Ascending aorta (tissue), 2 donors: ENCODE data around the gene HEPN1. TPM values are rescaled to one million over a fixed set of nuclear protein-coding genes. Genes with fewer than 3 reads are reported as not detected.

Experiments used
- DNase-seq, 2 donors: peaks; one replicate each; pipeline ENCODE4 v3.0.0-alpha.2; 2019; ENCODE audit warnings: low spot score in 2 of 2
- H3K27ac ChIP-seq, 2 donors: fragments of 200-600 bp; sonication (generic); one replicate each; pipeline ENCODE4 v1.5.1; 2016 to 2017; ENCODE audit warnings: mild to moderate bottlenecking in 1 of 2
- H3K27me3 ChIP-seq: fragments of 200-600 bp; sonication (generic); one replicate; pipeline ENCODE4 v1.5.1; 2017
- H3K36me3 ChIP-seq, 2 donors: fragments of 200-600 bp; sonication (generic); one replicate each; pipeline ENCODE4 v1.5.1; 2016
- H3K4me1 ChIP-seq, 2 donors: fragments of 200-600 bp; sonication (generic); one replicate each; pipeline ENCODE4 v1.5.1; 2016 to 2017; ENCODE audit warnings: mild to moderate bottlenecking in 1 of 2
- H3K4me3 ChIP-seq, 2 donors: fragments of 200-600 bp; sonication (generic); one replicate each; pipeline ENCODE4 v1.5.1; 2016 to 2017; ENCODE audit warnings: mild to moderate bottlenecking in 1 of 2
- H3K9me3 ChIP-seq, 2 donors: fragments of 200-600 bp; sonication (generic); one replicate each; pipeline ENCODE4 v1.5.1; 2016
- intact Hi-C: fragments of 100-400 bp; cut with DNase I; formaldehyde crosslinking; loops from one replicate; pipeline ENCODE4 v1.15.1; 2023
- total RNA-seq: library from RNA; depleted of rRNA; stranded (reverse); fragments of >200 nt; gene quantifications from one replicate; pipeline ENCODE4 v1.1.0, GENCODE V29; 2016
- TF ChIP-seq, protein P1 (sequence below), 3 experiments: fragments of 200-600 bp in 2 of 3; fragments of 450-650 bp in 1 of 3; sonication (generic) in 2 of 3; IDR thresholded peaks; one replicate each; pipeline ENCODE4 v1.5.1; 2016 to 2019; ENCODE audit warnings: antibody characterized with exemption in 3 of 3, mild to moderate bottlenecking in 1 of 3, moderate library complexity in 1 of 3

The HEPN1 gene
- total RNA-seq, 1 donor from 2014 or later = not detected

DNA sequence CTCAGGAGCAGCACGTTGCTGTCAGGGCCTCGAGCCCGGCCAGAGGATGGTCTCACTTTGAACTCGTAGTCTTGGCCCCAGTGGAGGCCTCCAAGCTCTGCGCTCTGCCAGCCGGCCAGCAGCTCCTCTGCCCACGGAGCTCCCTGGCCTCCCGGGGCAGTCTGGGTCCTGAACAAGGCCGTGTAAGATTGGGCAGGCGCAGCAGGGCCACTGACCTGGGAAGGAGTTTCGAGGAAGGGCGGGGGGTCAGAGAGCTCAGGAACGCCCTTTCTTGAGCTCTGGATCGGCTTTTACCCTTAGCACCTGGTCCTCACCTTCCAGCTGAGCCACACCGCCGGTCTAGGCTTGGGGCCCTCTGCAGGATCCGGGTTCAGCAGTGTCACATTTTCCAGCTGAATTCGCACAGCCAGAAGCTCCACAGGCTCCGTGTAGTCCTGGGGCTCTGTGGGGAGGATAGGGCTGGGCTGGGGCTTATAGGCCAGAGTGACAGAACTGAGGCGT is 23.5 kb upstream of the HEPN1 start:
- Histone ChIP-seq H3K27ac (peak overlapping the region in 1 of 2 donors; percentile 50), H3K36me3 (no peaks in the 10 kb centered on the region), H3K27me3 (no peaks in the 10 kb centered on the region), H3K4me3 (no peak overlapping the region), H3K9me3 (no peaks in the 10 kb centered on the region), H3K4me1 (no peaks in the 10 kb centered on the region)
- DNase-seq = no peak
- TF ChIP-seq, protein P1, sequence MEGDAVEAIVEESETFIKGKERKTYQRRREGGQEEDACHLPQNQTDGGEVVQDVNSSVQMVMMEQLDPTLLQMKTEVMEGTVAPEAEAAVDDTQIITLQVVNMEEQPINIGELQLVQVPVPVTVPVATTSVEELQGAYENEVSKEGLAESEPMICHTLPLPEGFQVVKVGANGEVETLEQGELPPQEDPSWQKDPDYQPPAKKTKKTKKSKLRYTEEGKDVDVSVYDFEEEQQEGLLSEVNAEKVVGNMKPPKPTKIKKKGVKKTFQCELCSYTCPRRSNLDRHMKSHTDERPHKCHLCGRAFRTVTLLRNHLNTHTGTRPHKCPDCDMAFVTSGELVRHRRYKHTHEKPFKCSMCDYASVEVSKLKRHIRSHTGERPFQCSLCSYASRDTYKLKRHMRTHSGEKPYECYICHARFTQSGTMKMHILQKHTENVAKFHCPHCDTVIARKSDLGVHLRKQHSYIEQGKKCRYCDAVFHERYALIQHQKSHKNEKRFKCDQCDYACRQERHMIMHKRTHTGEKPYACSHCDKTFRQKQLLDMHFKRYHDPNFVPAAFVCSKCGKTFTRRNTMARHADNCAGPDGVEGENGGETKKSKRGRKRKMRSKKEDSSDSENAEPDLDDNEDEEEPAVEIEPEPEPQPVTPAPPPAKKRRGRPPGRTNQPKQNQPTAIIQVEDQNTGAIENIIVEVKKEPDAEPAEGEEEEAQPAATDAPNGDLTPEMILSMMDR (IDR thresholded peaks at IDR 0.05) = no peak
- intact Hi-C loops = no loop called here

DNA sequence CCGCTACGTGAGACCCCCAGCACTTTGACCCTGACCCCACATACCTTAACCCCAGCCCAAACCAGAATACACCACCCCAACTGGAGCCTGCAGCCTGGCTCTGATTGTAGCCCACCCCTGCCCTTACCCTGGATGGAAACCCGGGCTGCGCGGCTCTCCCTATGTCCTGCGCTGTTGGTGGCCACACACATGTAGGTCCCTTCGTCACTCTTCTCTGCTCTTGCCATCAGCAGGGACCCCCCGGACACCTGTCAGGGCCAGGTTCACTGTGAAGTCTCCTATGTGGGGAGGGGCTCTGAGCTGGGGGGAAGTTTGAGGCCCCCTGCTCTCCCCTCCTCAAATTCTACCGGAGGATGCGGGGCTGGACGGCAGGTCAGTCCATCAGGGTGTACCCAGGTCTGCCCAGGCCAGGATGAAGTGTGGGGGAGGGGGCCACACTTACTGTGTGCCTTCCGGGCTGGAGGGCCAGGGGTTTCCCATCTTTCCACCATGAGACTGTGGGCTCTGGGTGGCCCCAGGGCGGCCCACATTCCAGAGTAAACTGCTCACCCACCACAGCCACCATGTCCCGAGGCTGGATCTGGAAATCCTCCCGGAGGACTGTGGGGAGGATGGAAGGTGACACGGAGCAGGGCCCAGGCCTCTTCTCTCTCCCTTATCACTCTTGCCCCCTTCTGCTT is 22.8 kb upstream of the HEPN1 start:
- Histone ChIP-seq H3K4me3 (peak overlapping the region in 1 of 2 donors; percentile 13), H3K36me3 (no peaks in the 10 kb centered on the region), H3K4me1 (no peaks in the 10 kb centered on the region), H3K9me3 (no peaks in the 10 kb centered on the region), H3K27ac (peak overlapping the region in 1 of 2 donors; percentile 50), H3K27me3 (no peaks in the 10 kb centered on the region)
- TF ChIP-seq, protein P1 (IDR thresholded peaks at IDR 0.05) = no peak
- no peak for DNase-seq
- intact Hi-C loops = no loop called here

DNA sequence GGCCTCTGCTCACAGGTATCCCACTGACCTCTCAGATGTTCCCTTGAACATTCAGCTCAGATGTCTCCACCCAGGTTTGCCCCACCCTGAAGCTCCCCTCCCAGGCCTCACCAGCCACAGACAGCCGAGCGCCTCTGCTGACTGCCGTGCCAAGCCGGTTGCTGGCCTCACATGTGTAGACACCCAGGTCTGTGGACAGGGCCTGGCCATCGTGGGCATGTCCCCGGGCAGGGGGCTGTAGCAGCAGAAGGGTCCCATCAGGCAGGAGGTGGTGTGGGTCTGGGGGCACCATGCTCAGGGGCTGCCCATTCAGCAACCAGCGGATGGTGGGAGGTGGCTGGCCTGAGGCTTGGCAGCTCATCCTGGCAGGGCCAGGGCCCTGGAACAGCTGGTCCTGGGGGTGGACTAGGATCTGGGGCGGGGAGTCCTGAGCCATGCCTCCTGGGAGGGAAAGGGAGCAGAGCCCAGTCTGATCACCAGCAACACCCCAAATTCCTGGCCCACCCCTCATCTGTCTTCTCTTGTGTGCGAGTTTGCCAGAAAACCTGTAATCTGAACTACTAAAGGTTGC is 22.1 kb upstream of the HEPN1 start:
- no peaks in the 10 kb centered on the region for H3K9me3 ChIP-seq
- intact Hi-C loops = no loop called here
- DNase-seq = peak in 1 of 2 donors; percentile 62
- H3K36me3 ChIP-seq = no peaks in the 10 kb centered on the region
- peak overlapping the region in 1 of 2 donors; percentile 13 for H3K4me3 ChIP-seq
- H3K27me3 ChIP-seq = no peaks in the 10 kb centered on the region
- H3K27ac ChIP-seq = peak overlapping the region; percentile 31 to 50
- TF ChIP-seq, protein P1 (IDR thresholded peaks at IDR 0.05) = no peak
- H3K4me1 ChIP-seq = no peaks in the 10 kb centered on the region

- TF ChIP-seq, protein P1 (IDR thresholded peaks at IDR 0.05) = no peak
- no peaks in the 10 kb centered on the region for H3K27me3 ChIP-seq
- H3K9me3 ChIP-seq = no peaks in the 10 kb centered on the region
- H3K4me3 ChIP-seq = peak within 1 kb of the TSS in 1 of 2 donors; percentile 13
- peak within 1 kb of the TSS; percentile 54 to 55 for H3K27ac ChIP-seq
- no peaks in the 10 kb centered on the region for H3K36me3 ChIP-seq
- intact Hi-C loops = no loop called here
- no peaks in the 10 kb centered on the region for H3K4me1 ChIP-seq
- DNase-seq = peak in 1 of 2 donors; percentile 68
Measured at GRCh38 chr11:124897674-124898262, 21.3 kb upstream of the HEPN1 start, which contains the start of gene ROBO4. TSS of gene ROBO4 (minus strand) at chr11:124897865. CDS start at chr11:124897795, 70 bp downstream.

- Histone ChIP-seq H3K9me3 (no peaks in the 10 kb centered on the region), H3K4me3 (no peak overlapping the region), H3K4me1 (no peaks in the 10 kb centered on the region), H3K27ac (peak overlapping the region; percentile 54 to 55), H3K27me3 (no peaks in the 10 kb centered on the region), H3K36me3 (no peaks in the 10 kb centered on the region)
- DNase-seq = peak in 1 of 2 donors; percentile 46
- intact Hi-C loops = no loop called here
- TF ChIP-seq, protein P1 (IDR thresholded peaks at IDR 0.05) = no peak
Measured at GRCh38 chr11:124898263-124898680, 20.8 kb upstream of the HEPN1 start.
